OCI-LY3 (cell line): Measurements from ENCODE around the gene MS4A2.

Experiments used
- EZH2phosphoT487 ChIP-seq: fragments of 200-600 bp; shearing (Covaris generic); IDR thresholded peaks from 2 replicates; pipeline ENCODE4 v1.6.1; 2018; ENCODE audit warnings: antibody characterized with exemption, mixed run types, low read depth
- TF ChIP-seq, protein P1 (sequence below): fragments of 200-600, 300-600 bp; sonication (generic); IDR thresholded peaks from 2 replicates; pipeline ENCODE4 v1.5.1; 2014; ENCODE audit warnings: antibody characterized with exemption, low read length, low read depth

DNA sequence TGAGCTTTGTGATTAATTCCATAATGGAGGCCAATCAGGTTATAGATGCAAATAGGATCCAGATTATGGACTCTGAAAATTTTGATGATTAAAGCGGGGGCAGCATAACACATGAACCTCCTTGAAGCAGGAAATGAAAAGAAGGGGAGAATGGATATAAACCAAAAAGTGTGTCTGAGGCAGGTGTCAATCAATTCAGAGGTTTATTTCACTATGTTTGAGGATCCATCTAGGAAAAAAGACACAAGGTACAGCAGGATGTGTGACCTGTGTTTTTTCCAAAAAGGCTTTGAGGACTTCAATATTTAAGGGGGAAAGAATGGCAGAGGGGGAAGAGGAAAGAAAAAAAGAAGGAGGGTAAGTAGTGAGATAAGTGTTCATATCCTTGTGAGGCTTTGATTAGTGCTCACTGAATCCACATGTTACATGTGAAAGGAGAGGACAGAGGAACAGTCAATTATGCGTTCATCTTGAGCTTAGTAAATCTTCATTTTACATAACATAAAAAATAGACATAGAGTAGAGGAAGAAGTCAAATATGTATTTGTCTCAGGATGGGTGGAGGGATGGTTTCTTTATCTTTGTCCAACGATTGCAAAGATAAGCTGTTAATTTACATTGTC, 34.1 kb downstream of the MS4A2 start:
- TF ChIP-seq, protein P1, sequence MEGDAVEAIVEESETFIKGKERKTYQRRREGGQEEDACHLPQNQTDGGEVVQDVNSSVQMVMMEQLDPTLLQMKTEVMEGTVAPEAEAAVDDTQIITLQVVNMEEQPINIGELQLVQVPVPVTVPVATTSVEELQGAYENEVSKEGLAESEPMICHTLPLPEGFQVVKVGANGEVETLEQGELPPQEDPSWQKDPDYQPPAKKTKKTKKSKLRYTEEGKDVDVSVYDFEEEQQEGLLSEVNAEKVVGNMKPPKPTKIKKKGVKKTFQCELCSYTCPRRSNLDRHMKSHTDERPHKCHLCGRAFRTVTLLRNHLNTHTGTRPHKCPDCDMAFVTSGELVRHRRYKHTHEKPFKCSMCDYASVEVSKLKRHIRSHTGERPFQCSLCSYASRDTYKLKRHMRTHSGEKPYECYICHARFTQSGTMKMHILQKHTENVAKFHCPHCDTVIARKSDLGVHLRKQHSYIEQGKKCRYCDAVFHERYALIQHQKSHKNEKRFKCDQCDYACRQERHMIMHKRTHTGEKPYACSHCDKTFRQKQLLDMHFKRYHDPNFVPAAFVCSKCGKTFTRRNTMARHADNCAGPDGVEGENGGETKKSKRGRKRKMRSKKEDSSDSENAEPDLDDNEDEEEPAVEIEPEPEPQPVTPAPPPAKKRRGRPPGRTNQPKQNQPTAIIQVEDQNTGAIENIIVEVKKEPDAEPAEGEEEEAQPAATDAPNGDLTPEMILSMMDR: no peak
- TF ChIP-seq EZH2phosphoT487: no peak
